Measurements from ENCODE around the gene MYO7B.

Gene MYO7B

DNA sequence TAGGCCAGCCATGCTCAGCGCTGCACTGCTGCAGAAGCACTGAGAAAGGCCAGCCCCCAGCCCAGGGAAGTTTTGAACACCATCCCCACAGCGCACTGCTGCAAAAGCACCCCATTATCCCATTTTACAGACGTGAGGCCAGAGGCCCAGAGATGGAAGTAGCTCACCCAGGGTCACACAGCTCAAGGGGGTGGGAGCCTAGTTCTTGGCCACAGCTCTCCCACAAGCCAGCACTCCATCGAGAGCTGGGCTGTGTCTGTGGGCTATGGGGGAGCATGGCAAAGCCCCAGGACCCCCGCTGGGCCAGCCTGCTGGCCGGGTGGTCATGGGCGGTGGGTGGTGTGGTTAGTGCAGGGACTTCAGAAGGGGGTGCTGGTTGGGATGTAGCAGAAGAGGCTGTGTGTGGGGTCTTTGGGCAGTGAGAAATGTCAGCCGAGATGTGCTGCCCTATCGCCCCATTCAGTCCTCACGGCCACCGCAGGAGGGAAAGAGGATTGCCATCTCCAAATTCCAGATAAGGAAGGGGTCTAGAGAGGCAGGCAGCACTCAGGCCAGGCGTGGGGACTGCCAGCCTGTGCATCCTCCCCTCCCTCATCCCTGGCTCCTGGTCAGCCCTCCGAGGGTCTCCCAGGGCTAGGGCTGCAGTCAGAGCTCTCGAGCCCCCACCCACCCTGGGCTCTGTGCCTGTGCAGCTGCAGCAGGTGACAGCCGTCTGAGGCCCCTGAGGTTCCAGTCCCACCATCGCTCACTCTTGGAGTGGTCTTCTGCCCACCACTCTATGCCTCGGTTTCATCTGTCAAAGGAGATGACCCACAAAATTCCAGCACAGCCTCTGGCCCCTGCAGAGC, 93.5 kb downstream of the MYO7B start:
- Histone ChIP-seq H3F3A (ENCODE audit: insufficient read depth, low read length) (no peaks in the 10 kb centered on the region), H3K4me1 (ENCODE audit: insufficient read depth, low read length, severe bottlenecking) (no peaks in the 10 kb centered on the region), H3K9ac (ENCODE audit: low read length) (no peak overlapping the region), H3K27me3 (ENCODE audit: insufficient read depth, low read length) (peaks cover 10% of the 10 kb centered on the region; the same call in 1 of the 2 replicates), H3K79me2 (ENCODE audit: insufficient read depth, low read length) (no peaks in the 10 kb centered on the region), H3K9me3 (ENCODE audit: low read length) (no peaks in the 10 kb centered on the region), H3K36me3 (ENCODE audit: insufficient read depth, low read length) (no peaks in the 10 kb centered on the region), H3K4me3 (ENCODE audit: low read depth, low read length, poor library complexity, severe bottlenecking) (no peak overlapping the region), H3K9me2 (ENCODE audit: low read depth, low read length) (no peaks in the 10 kb centered on the region), H2AFZ (ENCODE audit: low read length) (no peak overlapping the region), H4K20me1 (ENCODE audit: insufficient read depth, low read length) (no peaks in the 10 kb centered on the region), H3K4me2 (ENCODE audit: low read length) (no peak overlapping the region), H3K27ac (ENCODE audit: low read depth, low read length, poor library complexity, severe bottlenecking) (no peak overlapping the region)
- TF ChIP-seq CTCF (IDR thresholded peaks at IDR 0.05; ENCODE audit: low read length) (no peak), EZH2 (IDR thresholded peaks at IDR 0.05; ENCODE audit: borderline replicate concordance, low read length) (no peak)

- H3K9ac ChIP-seq (ENCODE audit: low read length) = no peak overlapping the region
- TF ChIP-seq CTCF (IDR thresholded peaks at IDR 0.05; ENCODE audit: low read length) (no peak), EZH2 (IDR thresholded peaks at IDR 0.05; ENCODE audit: borderline replicate concordance, low read length) (no peak)
- no peaks in the 10 kb centered on the region for H3K36me3 ChIP-seq (ENCODE audit: insufficient read depth, low read length)
- H3K4me3 ChIP-seq (ENCODE audit: low read depth, low read length, poor library complexity, severe bottlenecking) = no peak overlapping the region
- no peaks in the 10 kb centered on the region for H3K4me1 ChIP-seq (ENCODE audit: insufficient read depth, low read length, severe bottlenecking)
- no peak overlapping the region for H3K27ac ChIP-seq (ENCODE audit: low read depth, low read length, poor library complexity, severe bottlenecking)
- H3K27me3 ChIP-seq (ENCODE audit: insufficient read depth, low read length) = peaks cover 10% of the 10 kb centered on the region; the same call in 1 of the 2 replicates
- H3F3A ChIP-seq (ENCODE audit: insufficient read depth, low read length) = no peaks in the 10 kb centered on the region
- no peaks in the 10 kb centered on the region for H3K9me3 ChIP-seq (ENCODE audit: low read length)
- no peaks in the 10 kb centered on the region for H3K9me2 ChIP-seq (ENCODE audit: low read depth, low read length)
- no peak overlapping the region for H3K4me2 ChIP-seq (ENCODE audit: low read length)
- H4K20me1 ChIP-seq (ENCODE audit: insufficient read depth, low read length) = no peaks in the 10 kb centered on the region
- H2AFZ ChIP-seq (ENCODE audit: low read length) = no peak overlapping the region
- H3K79me2 ChIP-seq (ENCODE audit: insufficient read depth, low read length) = no peaks in the 10 kb centered on the region
These were observed 94.2 kb downstream of the MYO7B start for GRCh38 chr2:127629637-127630036.

DNA sequence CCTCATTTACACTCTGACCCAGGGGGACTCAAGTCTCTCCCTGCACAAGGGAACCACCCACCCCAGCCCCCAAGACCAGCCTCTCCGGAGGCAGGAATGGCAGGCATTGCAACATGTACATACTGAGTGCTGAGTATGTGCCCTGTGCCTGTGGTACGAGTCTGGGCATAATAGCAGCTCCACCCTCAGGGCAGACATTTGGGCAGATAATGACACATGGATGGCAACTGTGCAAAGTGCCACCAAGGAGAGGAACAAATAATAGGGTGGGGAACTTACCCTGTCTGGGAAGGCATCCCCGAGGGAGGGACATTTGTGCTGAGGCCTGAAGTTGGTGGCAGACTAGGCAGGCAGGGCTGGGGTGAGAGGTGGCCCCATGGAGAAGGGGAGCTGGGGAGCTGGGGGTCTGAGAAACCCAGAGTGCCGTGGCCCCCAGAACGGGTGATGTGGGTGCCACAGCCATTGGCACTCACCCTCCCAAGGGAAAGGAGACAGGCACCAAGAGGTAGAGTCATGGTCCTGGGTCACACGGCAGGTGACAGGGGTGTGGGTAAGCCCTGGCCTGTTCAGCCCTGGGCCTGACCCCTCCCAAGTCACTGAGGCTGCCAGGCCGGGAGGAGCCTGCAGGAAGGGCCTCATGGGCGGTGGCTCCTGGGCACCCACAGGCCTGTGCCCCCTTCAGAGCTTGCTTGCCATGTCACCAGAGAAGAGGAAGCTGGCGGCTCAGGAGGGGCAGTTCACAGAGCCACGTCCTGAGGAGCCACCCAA, 94.8 kb downstream of the MYO7B start:
- Histone ChIP-seq H3K9me2 (ENCODE audit: low read depth, low read length) (no peaks in the 10 kb centered on the region), H3F3A (ENCODE audit: insufficient read depth, low read length) (no peaks in the 10 kb centered on the region), H2AFZ (ENCODE audit: low read length) (no peak overlapping the region), H4K20me1 (ENCODE audit: insufficient read depth, low read length) (no peaks in the 10 kb centered on the region), H3K4me2 (ENCODE audit: low read length) (no peak overlapping the region), H3K27me3 (ENCODE audit: insufficient read depth, low read length) (peaks cover 10% of the 10 kb centered on the region; the same call in 1 of the 2 replicates), H3K9ac (ENCODE audit: low read length) (no peak overlapping the region), H3K27ac (ENCODE audit: low read depth, low read length, poor library complexity, severe bottlenecking) (no peak overlapping the region), H3K36me3 (ENCODE audit: insufficient read depth, low read length) (no peaks in the 10 kb centered on the region), H3K4me3 (ENCODE audit: low read depth, low read length, poor library complexity, severe bottlenecking) (no peak overlapping the region), H3K4me1 (ENCODE audit: insufficient read depth, low read length, severe bottlenecking) (no peaks in the 10 kb centered on the region), H3K9me3 (ENCODE audit: low read length) (no peaks in the 10 kb centered on the region), H3K79me2 (ENCODE audit: insufficient read depth, low read length) (no peaks in the 10 kb centered on the region)
- TF ChIP-seq EZH2 (IDR thresholded peaks at IDR 0.05; ENCODE audit: borderline replicate concordance, low read length) (no peak), CTCF (IDR thresholded peaks at IDR 0.05; ENCODE audit: low read length) (no peak)

Data from OCI-LY1 (cell line).